LNCAP (cell line): ENCODE measurements around the gene SLC2A4RG.

Experiments used
- TF ChIP-seq, protein P1 (sequence below): fragments of 450-650 bp; IDR thresholded peaks from 2 replicates; pipeline ENCODE4 v1.5.1; 2017; ENCODE audit warnings: mild to moderate bottlenecking

Gene SLC2A4RG, protein sequence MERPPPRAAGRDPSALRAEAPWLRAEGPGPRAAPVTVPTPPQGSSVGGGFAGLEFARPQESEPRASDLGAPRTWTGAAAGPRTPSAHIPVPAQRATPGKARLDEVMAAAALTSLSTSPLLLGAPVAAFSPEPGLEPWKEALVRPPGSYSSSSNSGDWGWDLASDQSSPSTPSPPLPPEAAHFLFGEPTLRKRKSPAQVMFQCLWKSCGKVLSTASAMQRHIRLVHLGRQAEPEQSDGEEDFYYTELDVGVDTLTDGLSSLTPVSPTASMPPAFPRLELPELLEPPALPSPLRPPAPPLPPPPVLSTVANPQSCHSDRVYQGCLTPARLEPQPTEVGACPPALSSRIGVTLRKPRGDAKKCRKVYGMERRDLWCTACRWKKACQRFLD

DNA sequence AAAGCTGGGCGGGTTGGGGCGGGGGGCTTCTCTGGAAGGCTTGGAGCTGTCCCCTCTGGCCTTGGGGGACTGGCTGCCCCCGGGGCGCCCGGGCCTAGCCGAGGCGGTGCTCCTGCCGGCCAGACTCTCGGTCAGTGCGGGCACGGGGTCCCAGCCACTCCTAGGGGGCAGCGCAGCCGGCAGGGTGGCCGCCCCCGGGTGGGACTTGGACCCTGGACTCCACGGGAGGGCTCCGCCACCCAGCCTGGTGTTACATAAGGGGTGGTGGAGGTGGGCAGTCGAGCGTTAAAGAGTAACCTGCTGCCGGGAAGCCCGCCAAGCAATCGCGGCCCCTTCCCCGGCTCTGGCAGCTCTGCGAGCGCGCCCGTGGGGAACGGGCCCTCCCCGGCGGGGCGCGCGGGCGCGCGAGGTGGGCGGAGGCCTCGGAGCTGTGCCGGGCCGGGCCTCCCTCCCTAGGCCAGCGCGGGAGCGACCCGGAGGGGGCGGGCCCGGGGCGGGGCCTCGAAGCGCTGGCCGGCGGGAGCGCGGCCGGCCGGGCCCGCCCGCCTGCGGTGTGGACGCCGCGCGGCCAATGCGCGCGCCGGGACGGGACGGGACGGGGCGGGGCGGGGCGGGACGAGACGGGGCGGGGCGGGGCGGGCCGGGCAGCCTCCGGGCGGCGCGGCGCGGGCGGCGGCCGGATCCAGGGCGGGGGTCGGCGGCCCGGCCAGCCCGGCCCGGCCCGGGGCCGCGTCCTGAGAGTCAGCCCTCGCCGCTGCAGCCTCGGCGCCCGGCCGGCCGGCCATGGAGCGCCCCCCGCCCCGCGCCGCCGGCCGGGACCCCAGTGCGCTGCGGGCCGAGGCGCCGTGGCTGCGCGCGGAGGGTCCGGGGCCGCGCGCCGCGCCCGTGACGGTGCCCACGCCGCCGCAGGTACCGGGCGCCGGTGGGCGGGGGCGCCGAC, at the start of gene SLC2A4RG:
Gene SLC2A4RG (plus strand): TSS at position 647 of the 940 bp plus-strand sequence. CDS start 137 bp downstream, at position 784.
- TF ChIP-seq, protein P1, sequence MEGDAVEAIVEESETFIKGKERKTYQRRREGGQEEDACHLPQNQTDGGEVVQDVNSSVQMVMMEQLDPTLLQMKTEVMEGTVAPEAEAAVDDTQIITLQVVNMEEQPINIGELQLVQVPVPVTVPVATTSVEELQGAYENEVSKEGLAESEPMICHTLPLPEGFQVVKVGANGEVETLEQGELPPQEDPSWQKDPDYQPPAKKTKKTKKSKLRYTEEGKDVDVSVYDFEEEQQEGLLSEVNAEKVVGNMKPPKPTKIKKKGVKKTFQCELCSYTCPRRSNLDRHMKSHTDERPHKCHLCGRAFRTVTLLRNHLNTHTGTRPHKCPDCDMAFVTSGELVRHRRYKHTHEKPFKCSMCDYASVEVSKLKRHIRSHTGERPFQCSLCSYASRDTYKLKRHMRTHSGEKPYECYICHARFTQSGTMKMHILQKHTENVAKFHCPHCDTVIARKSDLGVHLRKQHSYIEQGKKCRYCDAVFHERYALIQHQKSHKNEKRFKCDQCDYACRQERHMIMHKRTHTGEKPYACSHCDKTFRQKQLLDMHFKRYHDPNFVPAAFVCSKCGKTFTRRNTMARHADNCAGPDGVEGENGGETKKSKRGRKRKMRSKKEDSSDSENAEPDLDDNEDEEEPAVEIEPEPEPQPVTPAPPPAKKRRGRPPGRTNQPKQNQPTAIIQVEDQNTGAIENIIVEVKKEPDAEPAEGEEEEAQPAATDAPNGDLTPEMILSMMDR = no peak

DNA sequence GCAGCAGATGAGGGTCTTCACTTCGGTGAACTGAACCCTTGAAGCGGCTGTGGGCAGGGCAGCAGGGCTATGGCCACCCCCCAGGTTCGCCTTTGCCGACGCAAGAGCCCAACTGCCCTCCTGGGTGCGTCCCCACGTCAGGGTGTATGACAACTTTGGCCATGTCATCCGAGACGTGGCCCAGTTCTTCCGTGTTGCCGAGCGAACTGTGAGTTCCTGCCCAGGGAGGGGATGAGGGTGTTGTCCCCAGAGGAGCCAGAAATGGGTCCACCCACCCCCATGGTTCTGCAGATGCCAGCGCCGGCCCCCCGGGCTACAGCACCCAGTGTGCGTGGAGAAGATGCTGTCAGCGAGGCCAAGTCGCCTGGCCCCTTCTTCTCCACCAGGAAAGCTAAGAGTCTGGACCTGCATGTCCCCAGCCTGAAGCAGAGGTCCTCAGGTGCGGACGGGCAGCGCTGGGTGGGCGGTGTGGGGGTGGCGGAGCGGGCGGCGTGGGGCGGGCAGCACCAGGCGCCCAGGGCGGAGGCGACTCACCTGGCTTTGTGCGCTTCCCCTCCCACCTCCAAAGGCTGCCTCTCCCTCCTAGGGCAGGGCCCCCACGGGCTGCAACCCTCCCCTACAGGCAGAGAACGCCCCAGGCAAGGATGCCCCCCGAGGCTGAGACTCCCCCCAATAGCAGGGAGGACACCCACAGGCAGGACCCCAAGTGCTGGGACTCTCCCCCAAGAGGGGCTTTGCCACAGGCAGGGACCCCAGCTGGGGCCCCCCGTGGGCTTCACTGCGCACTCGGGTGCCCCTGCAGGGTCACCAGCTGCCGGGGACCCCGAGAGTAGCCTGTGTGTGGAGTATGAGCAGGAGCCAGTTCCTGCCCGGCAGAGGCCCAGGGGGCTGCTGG, 49.3 kb upstream of the SLC2A4RG start:
- TF ChIP-seq, protein P1 = no peak

DNA sequence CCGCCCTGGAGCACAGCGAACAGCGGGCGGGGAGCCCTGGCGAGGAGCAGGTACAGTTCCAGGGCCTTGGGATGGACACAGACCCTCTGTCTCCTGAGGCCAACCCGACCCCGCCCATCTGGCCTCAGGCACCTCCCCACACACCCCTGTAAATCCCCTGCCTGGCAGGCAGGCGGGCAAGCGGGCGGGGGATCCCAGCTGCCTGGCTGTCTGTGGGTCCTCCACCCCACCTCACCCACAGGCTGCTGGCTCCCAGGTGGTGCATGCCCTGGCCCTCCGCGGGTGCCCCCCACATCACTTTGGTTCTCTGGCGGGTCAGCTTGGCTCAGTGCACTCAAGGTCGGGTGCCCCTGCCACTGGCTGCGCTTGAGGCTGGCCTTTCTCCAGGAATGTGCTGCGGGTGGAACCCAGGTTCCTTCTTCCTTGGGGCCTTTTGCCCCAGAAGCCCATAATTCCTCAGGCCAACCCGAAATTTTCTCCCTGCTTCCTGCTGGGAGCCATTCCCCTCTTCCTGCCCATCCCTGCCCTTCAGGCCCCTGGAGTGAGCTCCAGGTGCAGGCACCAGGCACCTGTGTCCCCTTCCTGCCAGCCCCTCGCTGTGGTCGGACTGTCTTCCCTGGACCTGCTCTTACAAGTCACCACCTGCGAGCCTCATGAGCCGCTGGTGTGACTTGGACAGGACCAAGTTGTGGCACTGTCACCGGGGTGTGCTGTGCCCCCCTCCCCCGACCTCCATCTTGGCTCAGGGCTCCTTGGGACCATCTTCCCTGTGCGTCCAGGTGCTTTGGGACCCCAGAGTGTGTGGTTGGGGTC, 48.5 kb upstream of the SLC2A4RG start:
- TF ChIP-seq, protein P1 = no peak

DNA sequence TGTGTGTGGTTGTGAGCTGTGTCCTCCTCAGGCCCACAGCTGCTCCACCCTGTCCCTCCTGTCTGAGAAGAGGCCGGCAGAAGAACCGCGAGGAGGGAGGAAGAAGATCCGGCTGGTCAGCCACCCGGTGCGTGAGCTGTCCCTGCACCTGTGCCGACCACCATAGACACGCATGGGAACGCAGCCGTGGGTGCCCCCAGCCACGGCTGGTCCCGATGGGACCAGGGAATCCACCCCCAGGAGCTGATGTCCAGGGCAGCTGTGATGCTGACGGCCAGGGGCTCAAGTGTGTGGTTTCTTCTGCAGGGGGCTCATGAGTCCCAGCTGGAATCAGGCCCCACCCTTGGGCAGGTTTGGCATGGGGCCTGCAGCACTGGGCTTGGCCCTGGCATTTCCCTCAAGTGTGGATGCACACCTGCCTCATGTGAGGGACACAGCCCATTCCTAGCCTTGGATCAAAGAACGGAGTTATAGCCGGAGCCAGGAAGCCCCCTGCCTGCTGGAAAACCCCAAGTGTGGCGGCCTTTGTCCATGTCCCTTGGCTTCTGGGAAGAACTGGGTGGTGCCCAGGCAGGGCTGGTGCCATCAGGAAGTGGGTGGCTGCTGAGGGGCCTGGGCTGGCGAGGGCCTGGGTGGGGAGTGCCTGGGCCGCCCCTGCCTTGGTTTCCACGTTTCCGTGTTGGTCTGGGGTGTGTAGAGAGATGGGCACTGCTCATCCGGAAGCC, 47.7 kb upstream of the SLC2A4RG start:
- TF ChIP-seq, protein P1 = no peak

DNA sequence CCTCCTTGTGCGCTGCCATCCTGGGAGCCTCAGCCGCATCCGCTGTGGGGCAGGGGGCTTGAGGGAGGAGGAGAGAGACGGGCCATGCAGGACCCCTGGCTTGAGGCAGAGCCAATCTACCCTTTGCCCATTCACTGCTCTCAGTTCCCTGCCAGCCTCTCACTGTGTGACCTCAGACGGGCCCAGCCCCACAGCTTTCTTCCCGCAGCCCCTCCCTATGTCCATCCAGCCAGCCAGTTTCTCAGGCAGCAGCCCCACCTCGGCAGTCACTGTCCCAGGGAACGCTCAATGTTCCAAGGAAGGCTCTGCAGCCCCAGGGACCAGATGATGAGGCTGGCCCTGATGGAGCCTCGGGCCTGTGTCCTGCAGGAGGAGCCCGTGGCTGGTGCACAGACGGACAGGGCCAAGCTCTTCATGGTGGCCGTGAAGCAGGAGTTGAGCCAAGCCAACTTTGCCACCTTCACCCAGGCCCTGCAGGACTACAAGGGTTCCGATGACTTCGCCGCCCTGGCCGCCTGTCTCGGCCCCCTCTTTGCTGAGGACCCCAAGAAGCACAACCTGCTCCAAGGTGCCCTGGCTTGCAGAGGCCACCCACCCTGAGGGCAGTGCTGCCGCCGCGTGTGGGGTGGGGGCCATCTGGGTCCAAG, 47.0 kb upstream of the SLC2A4RG start:
- TF ChIP-seq, protein P1 = no peak

DNA sequence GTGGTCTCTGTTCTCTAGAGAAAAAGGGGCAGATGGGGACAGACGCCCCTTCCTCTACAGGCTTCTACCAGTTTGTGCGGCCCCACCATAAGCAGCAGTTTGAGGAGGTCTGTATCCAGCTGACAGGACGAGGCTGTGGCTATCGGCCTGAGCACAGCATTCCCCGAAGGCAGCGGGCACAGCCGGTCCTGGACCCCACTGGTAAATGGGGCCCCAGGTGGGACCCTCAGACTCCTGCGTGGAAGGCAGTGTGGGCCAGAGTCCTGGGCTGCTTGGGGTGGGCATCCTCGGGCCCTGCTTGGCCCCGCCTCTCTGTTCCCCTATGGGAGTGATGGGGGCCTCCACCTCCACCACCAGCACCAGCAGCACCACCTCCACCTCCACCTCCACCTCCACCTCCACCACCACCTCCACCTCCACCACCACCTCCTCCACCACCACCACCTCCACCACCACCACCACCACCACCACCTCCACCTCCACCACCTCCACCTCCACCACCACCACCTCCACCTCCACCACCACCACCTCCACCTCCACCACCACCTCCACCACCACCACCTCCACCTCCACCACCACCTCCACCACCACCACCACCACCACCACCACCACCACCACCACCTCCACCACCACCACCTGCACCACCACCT, 46.4 kb upstream of the SLC2A4RG start:
- TF ChIP-seq, protein P1 = no peak
